ENCODE measurements around the gene FTH1.

FTH1 gene

DNA sequence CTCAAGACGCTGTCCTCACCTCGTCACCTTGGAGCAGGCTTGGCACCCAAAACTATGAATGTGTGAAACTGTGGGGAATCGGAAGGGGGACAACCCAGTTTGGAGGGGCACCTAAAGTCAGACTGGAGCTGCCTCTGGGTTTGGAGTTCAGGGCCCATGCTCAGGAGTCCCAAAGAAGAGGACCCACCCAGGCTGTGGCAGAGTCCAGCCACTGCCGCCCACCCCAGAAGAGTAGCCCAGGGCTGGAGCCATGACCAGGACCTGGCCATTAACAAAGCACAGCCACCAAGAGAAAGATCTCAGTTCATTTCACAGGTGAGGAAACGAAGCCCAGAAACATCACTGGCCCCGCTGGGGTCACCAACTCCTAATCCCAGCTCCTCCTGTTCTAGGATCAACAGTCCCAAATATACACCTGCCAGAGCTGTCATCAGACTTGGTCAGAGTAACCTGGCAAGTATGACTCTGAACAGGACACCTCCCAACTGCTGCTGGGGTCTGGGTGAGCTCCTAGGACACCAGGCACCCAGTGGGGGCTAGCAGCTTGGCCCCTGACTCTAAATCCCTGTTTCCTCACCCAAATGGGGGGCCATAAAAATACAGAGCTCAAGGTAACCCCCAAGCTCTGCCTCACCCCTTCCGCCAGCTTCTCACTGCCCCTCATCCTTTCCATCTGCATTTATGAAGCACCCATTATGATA lies 52.8 kb downstream of the FTH1 start:
- Histone ChIP-seq H3F3A (ENCODE audit: low read depth) (no peaks in the 10 kb centered on the region), H3K9me2 (replicated peaks; ENCODE audit: low read depth, low read length) (no peaks in the 10 kb centered on the region), H3K4me3 (ENCODE audit: low read length, poor library complexity, severe bottlenecking) (no peak overlapping the region), H3K36me3 (ENCODE audit: insufficient read depth, low read length) (no peaks in the 10 kb centered on the region), H3K4me2 (ENCODE audit: low read depth, low read length, poor library complexity, severe bottlenecking) (no peak overlapping the region), H3K9ac (ENCODE audit: low read depth, low read length, poor library complexity, severe bottlenecking) (no peak overlapping the region), H2AFZ (ENCODE audit: low read length) (no peak overlapping the region), H3K9me3 (ENCODE audit: insufficient read depth, low read depth, low read length) (no peaks in the 10 kb centered on the region), H3K27me3 (ENCODE audit: insufficient read depth, low read length, poor library complexity, severe bottlenecking) (no peaks in the 10 kb centered on the region), H3K79me2 (ENCODE audit: insufficient read depth, low read length) (no peaks in the 10 kb centered on the region), H4K20me1 (ENCODE audit: insufficient read depth, low read length, poor library complexity, severe bottlenecking) (no peaks in the 10 kb centered on the region), H3K4me1 (ENCODE audit: insufficient read depth, low read length, poor library complexity, severe bottlenecking) (no peaks in the 10 kb centered on the region)
- TF ChIP-seq, protein P1, sequence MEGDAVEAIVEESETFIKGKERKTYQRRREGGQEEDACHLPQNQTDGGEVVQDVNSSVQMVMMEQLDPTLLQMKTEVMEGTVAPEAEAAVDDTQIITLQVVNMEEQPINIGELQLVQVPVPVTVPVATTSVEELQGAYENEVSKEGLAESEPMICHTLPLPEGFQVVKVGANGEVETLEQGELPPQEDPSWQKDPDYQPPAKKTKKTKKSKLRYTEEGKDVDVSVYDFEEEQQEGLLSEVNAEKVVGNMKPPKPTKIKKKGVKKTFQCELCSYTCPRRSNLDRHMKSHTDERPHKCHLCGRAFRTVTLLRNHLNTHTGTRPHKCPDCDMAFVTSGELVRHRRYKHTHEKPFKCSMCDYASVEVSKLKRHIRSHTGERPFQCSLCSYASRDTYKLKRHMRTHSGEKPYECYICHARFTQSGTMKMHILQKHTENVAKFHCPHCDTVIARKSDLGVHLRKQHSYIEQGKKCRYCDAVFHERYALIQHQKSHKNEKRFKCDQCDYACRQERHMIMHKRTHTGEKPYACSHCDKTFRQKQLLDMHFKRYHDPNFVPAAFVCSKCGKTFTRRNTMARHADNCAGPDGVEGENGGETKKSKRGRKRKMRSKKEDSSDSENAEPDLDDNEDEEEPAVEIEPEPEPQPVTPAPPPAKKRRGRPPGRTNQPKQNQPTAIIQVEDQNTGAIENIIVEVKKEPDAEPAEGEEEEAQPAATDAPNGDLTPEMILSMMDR (conservative IDR thresholded peaks at IDR 0.05; ENCODE audit: low read length): no peak
- no peak for TF ChIP-seq EZH2phosphoT487 (IDR thresholded peaks at IDR 0.05; ENCODE audit: borderline replicate concordance)

All from Loucy (cell line).